BJ (cell line): Measurements from ENCODE around the gene AMPD2. TPM values are rescaled to one million over a fixed set of nuclear protein-coding genes. Genes with fewer than 3 reads are reported as not detected.

Source experiments
- CTCF ChIA-PET: fragments of 350-600 bp; formaldehyde crosslinking; extraction: SDS; loops from one replicate; lab custom pipeline; 2021; ENCODE audit warnings: antibody characterized with exemption, inconsistent platforms; lab: Yijun Ruan, JAX
- POLR2A ChIA-PET: fragments of 300-600 bp; sonication (Branson Sonifier 250); formaldehyde crosslinking; extraction: SDS; loops from one replicate; lab custom pipeline; 2021; ENCODE audit warnings: antibody characterized with exemption; lab: Charles Lee
- DNase-seq: peaks from one replicate; pipeline ENCODE4 v3.0.0-alpha.2; 2011; ENCODE audit warnings: low read depth
- H3K27me3 ChIP-seq: 2 replicates; pipeline ENCODE4 v1.6.0; 2011; ENCODE audit warnings: low read length; ENCODE audit not compliant: control insufficient read depth, insufficient read depth
- H3K36me3 ChIP-seq: 2 replicates; pipeline ENCODE4 v1.5.1; 2011; ENCODE audit warnings: low read length; ENCODE audit not compliant: control insufficient read depth, insufficient read depth
- H3K4me3 ChIP-seq: 2 replicates; pipeline ENCODE4 v1.5.1; 2011; ENCODE audit warnings: low read depth, mild to moderate bottlenecking, control low read depth, low read length
- CTCF ChIP-seq: IDR thresholded peaks from 2 replicates; pipeline ENCODE4 v1.5.1; 2011; ENCODE audit warnings: low read depth, mild to moderate bottlenecking, control low read depth, inconsistent platforms, low read length, moderate library complexity; ENCODE audit not compliant: insufficient read depth
- polyA plus RNA-seq: library from polyadenylated mRNA; depleted of rRNA; stranded (reverse); fragments of >200 nt; gene quantifications from 2 replicates; pipeline ENCODE4 v1.2.3, GENCODE V29; 2011

The AMPD2 gene
- polyA plus RNA-seq, 1 experiment, result 86.9 TPM

GRCh38 chr1:109605381-109605780 is 14.3 kb upstream of the AMPD2 start:
- Histone ChIP-seq H3K4me3 (no peak overlapping the region), H3K27me3 (no peaks in the 10 kb centered on the region), H3K36me3 (no peaks in the 10 kb centered on the region)
- no peak for TF ChIP-seq CTCF
- no peak for DNase-seq
- POLR2A ChIA-PET, result no interaction called here
- CTCF ChIA-PET, result interaction anchor here (1.5 kb wide), 1 partner anchor 35 kb away, joined by 3 read pairs; no protein-coding TSS in a partner anchor

GRCh38 chr1:109609881-109610280 is 9.8 kb upstream of the AMPD2 start:
- ChIA-PET CTCF (interaction anchor here (0.6 to 1.3 kb wide), 2 partner anchors 10 to 420 kb away, joined by 3 to 4 read pairs; no protein-coding TSS in a partner anchor), POLR2A (interaction anchor here (0.6 kb wide), 1 partner anchor 9 kb away, joined by 3 read pairs; no protein-coding TSS in a partner anchor)
- DNase-seq, result no peak
- Histone ChIP-seq H3K4me3 (no peak overlapping the region), H3K36me3 (no peaks in the 10 kb centered on the region), H3K27me3 (no peaks in the 10 kb centered on the region)
- TF ChIP-seq CTCF, result no peak

- Histone ChIP-seq H3K27me3 (no peaks in the 10 kb centered on the region), H3K4me3 (no peak overlapping the region), H3K36me3 (no peaks in the 10 kb centered on the region)
- TF ChIP-seq CTCF, result no peak
- POLR2A ChIA-PET, result interaction anchor here (0.6 kb wide), 1 partner anchor 10 kb away, joined by 3 read pairs; no protein-coding TSS in a partner anchor
- no peak for DNase-seq
- CTCF ChIA-PET, result interaction anchor here (0.7 to 4.2 kb wide), 2 partner anchors 11 kb away, joined by 3 to 27 read pairs; no protein-coding TSS in a partner anchor
Measured at GRCh38 chr1:109610609-109611307, 8.9 kb upstream of the AMPD2 start.

GRCh38 chr1:109611308-109611990 is 8.2 kb upstream of the AMPD2 start:
- CTCF ChIA-PET, result interaction anchor here (0.7 to 4.2 kb wide), 3 partner anchors 10 to 52 kb away, joined by 3 to 27 read pairs (median 4); no protein-coding TSS in a partner anchor
- no peak overlapping the region for H3K4me3 ChIP-seq
- no peaks in the 10 kb centered on the region for H3K36me3 ChIP-seq
- no peak for DNase-seq
- POLR2A ChIA-PET, result no interaction called here
- no peak for TF ChIP-seq CTCF
- no peaks in the 10 kb centered on the region for H3K27me3 ChIP-seq
